GM23338 (cell line): Measurements from ENCODE around the gene TWF2. TPM values are rescaled to one million over a fixed set of nuclear protein-coding genes. Genes with fewer than 3 reads are reported as not detected.

Experiments used
- ATAC-seq: fragments of 200-7000 bp; cut with Tn5 transposase; 3 replicates; pipeline ENCODE4 v1.9.1; 2020
- DNase-seq: peaks from one replicate; pipeline ENCODE4 v3.0.0-alpha.2; 2015; ENCODE audit warnings: low spot score
- H2AFZ ChIP-seq: fragments of 200-600 bp; sonication (generic); 2 replicates; pipeline ENCODE4 v1.8.0; 2016; ENCODE audit warnings: antibody characterized with exemption, mild to moderate bottlenecking, moderate library complexity
- H3F3A ChIP-seq: fragments of 200-600 bp; sonication (generic); replicated peaks from 2 replicates; pipeline ENCODE4 v1.8.0; 2017; ENCODE audit warnings: antibody characterized with exemption, mixed run types, low read depth
- H3K27ac ChIP-seq: fragments of 200-600 bp; sonication (generic); 2 replicates; pipeline ENCODE4 v1.6.1; 2016; ENCODE audit warnings: low read depth
- H3K27me3 ChIP-seq: fragments of 200-600 bp; sonication (generic); 2 replicates; pipeline ENCODE4 v1.8.0; 2016; ENCODE audit warnings: mild to moderate bottlenecking, mixed run types, moderate library complexity; ENCODE audit not compliant: insufficient read depth
- H3K36me3 ChIP-seq: fragments of 200-600 bp; sonication (generic); 2 replicates; pipeline ENCODE4 v1.8.0; 2016; ENCODE audit warnings: mild to moderate bottlenecking; ENCODE audit not compliant: insufficient read depth
- H3K4me1 ChIP-seq: fragments of 200-600 bp; sonication (generic); 2 replicates; pipeline ENCODE4 v1.8.0; 2016; ENCODE audit warnings: mild to moderate bottlenecking, moderate library complexity; ENCODE audit not compliant: insufficient read depth
- H3K4me2 ChIP-seq: fragments of 200-600 bp; sonication (generic); 2 replicates; pipeline ENCODE4 v1.7.1; 2017; ENCODE audit warnings: mixed run types
- H3K4me3 ChIP-seq: fragments of 200-600 bp; sonication (generic); 2 replicates; pipeline ENCODE4 v1.6.1; 2016; ENCODE audit warnings: mixed run types
- H3K79me2 ChIP-seq: fragments of 200-600 bp; sonication (generic); replicated peaks from 2 replicates; pipeline ENCODE4 v1.8.0; 2017; ENCODE audit warnings: mild to moderate bottlenecking; ENCODE audit not compliant: insufficient read depth
- H3K9me2 ChIP-seq: fragments of 200-600 bp; sonication (generic); 2 replicates; pipeline ENCODE4 v1.8.0; 2017; ENCODE audit not compliant: insufficient read depth
- H4K20me1 ChIP-seq: fragments of 200-600 bp; sonication (generic); replicated peaks from 2 replicates; pipeline ENCODE4 v1.8.0; 2017; ENCODE audit warnings: mild to moderate bottlenecking; ENCODE audit not compliant: insufficient read depth
- H3K27ac Mint-ChIP-seq: 2 replicates; pipeline ENCODE4 v1.8.0; 2020; ENCODE audit warnings: inconsistent platforms, mild to moderate bottlenecking, moderate library complexity, mixed read lengths
- H3K27me3 Mint-ChIP-seq: 3 replicates; pipeline ENCODE4 v1.8.0; 2022; ENCODE audit warnings: low read depth, mild to moderate bottlenecking, moderate library complexity, mixed read lengths, inconsistent platforms; ENCODE audit not compliant: insufficient read depth, poor library complexity
- H3K36me3 Mint-ChIP-seq: 3 replicates; pipeline ENCODE4 v1.8.0; 2021; ENCODE audit warnings: low read depth, mild to moderate bottlenecking, inconsistent platforms, moderate library complexity, mixed read lengths
- H3K4me1 Mint-ChIP-seq: 3 replicates; pipeline ENCODE4 v1.8.0; 2020; ENCODE audit warnings: mild to moderate bottlenecking, inconsistent platforms, mixed read lengths
- H3K4me3 Mint-ChIP-seq: 3 replicates; pipeline ENCODE4 v1.8.0; 2021; ENCODE audit warnings: moderate library complexity, mild to moderate bottlenecking, inconsistent platforms, mixed read lengths
- H3K9me3 Mint-ChIP-seq: 3 replicates; pipeline ENCODE4 v1.8.0; 2020; ENCODE audit warnings: moderate library complexity, mild to moderate bottlenecking, inconsistent platforms, mixed read lengths
- CTCF ChIP-seq, 2 experiments: fragments of 200-600 bp in 1 of 2; sonication (generic) in 1 of 2; conservative IDR thresholded peaks; 2 replicates each; pipeline versions ENCODE4 v1.5.1 to v1.6.1; 2016 to 2017; ENCODE audit warnings: antibody characterized with exemption in 2 of 2, low read depth in 2 of 2, mild to moderate bottlenecking in 2 of 2, moderate library complexity in 1 of 2
- ETS1 ChIP-seq: IDR thresholded peaks from 2 replicates; pipeline ENCODE4 v1.6.1; 2016; ENCODE audit warnings: antibody characterized with exemption
- EZH2phosphoT487 ChIP-seq: fragments of 200-600 bp; sonication (generic); IDR thresholded peaks from one replicate; pipeline ENCODE4 v1.8.1; 2018; ENCODE audit warnings: antibody characterized with exemption; ENCODE audit not compliant: unreplicated experiment
- POLR2AphosphoS5 ChIP-seq: IDR thresholded peaks from 2 replicates; pipeline ENCODE4 v1.6.1; 2016; ENCODE audit warnings: antibody characterized with exemption, low read depth
- REST ChIP-seq: IDR thresholded peaks from one replicate; pipeline ENCODE4 v1.6.1; 2018; ENCODE audit warnings: antibody characterized with exemption; ENCODE audit not compliant: unreplicated experiment
- STAT1 ChIP-seq: IDR thresholded peaks from one replicate; pipeline ENCODE4 v1.6.1; 2016; ENCODE audit warnings: antibody characterized with exemption; ENCODE audit not compliant: unreplicated experiment
- ZNF331 ChIP-seq: fragments of 250-450 bp; sonication (Bioruptor Pico); IDR thresholded peaks from 2 replicates; pipeline ENCODE4 v1.5.0; 2020; ENCODE audit warnings: low read depth, mild to moderate bottlenecking, moderate library complexity
- ZNF462 ChIP-seq: fragments of 250-450 bp; sonication (Bioruptor Pico); IDR thresholded peaks from 2 replicates; pipeline ENCODE4 v1.5.0; 2020; ENCODE audit warnings: mild to moderate bottlenecking, moderate library complexity
- polyA plus RNA-seq: library from polyadenylated mRNA; unstranded; fragments of >200 nt; fragmentation: Nextera tagmentation; extraction: Ambion mirVana; gene quantifications from 2 replicates; pipeline ENCODE4 v1.2.1, GENCODE V29; 2016
- total RNA-seq: library from RNA; depleted of rRNA; stranded (reverse); fragments of >200 nt; shearing (Covaris generic); gene quantifications from 2 replicates; pipeline ENCODE4 v1.2.3, GENCODE V29; 2014

Gene TWF2
- total and polyA plus RNA-seq, 2 experiments from 2014 or later: 38.9 to 120 TPM

GRCh38 chr3:52204337-52205073, 34.5 kb downstream of the TWF2 start:
- Mint-ChIP-seq H3K4me1 (no peaks in the 10 kb centered on the region), H3K4me3 (no peak overlapping the region), H3K27me3 (peaks cover 1% of the 10 kb centered on the region), H3K9me3 (no peaks in the 10 kb centered on the region), H3K36me3 (peaks cover 87% of the 10 kb centered on the region), H3K27ac (no peak overlapping the region)
- Histone ChIP-seq H3K4me2 (no peak overlapping the region), H3K79me2 (no peaks in the 10 kb centered on the region), H3K4me1 (no peaks in the 10 kb centered on the region), H2AFZ (no peak overlapping the region), H3K27ac (no peak overlapping the region), H4K20me1 (peaks cover 14% of the 10 kb centered on the region), H3F3A (peaks cover 14% of the 10 kb centered on the region), H3K9me2 (no peaks in the 10 kb centered on the region), H3K27me3 (no peaks in the 10 kb centered on the region), H3K4me3 (no peak overlapping the region), H3K36me3 (peaks cover 85% of the 10 kb centered on the region)
- TF ChIP-seq EZH2phosphoT487: no peak
- no peak for ATAC-seq
- no peak for DNase-seq

GRCh38 chr3:52203701-52204100, 35.3 kb downstream of the TWF2 start:
- Histone ChIP-seq H3K79me2 (peaks cover 7% of the 10 kb centered on the region), H3K4me3 (no peak overlapping the region), H3K4me1 (peaks cover 2% of the 10 kb centered on the region; the same call in 1 of the 2 replicates), H4K20me1 (peaks cover 17% of the 10 kb centered on the region), H3K36me3 (peaks cover 81% of the 10 kb centered on the region), H2AFZ (no peak overlapping the region), H3K9me2 (no peaks in the 10 kb centered on the region), H3F3A (peaks cover 14% of the 10 kb centered on the region), H3K27me3 (no peaks in the 10 kb centered on the region), H3K4me2 (no peak overlapping the region), H3K27ac (no peak overlapping the region)
- peaks cover 5% of the 10 kb centered on the region; the same call in 2 of the 3 replicates for H3K4me1 Mint-ChIP-seq
- no peak for DNase-seq
- peaks cover 83% of the 10 kb centered on the region for H3K36me3 Mint-ChIP-seq
- H3K4me3 Mint-ChIP-seq: no peak overlapping the region
- ATAC-seq: no peak
- H3K27ac Mint-ChIP-seq: no peak overlapping the region
- no peaks in the 10 kb centered on the region for H3K9me3 Mint-ChIP-seq
- peaks cover 3% of the 10 kb centered on the region for H3K27me3 Mint-ChIP-seq
- TF ChIP-seq EZH2phosphoT487 (no peak), CTCF (conservative IDR thresholded peaks at IDR 0.05; ENCODE audit: low read depth in 2 of 2) (no peak), ZNF462 (no peak), ETS1 (no peak), POLR2AphosphoS5 (no peak), STAT1 (no peak), ZNF331 (CRISPR knock-in tag) (no peak), REST (no peak)
